ENCODE results near the gene TMEM221.

TMEM221 gene

DNA sequence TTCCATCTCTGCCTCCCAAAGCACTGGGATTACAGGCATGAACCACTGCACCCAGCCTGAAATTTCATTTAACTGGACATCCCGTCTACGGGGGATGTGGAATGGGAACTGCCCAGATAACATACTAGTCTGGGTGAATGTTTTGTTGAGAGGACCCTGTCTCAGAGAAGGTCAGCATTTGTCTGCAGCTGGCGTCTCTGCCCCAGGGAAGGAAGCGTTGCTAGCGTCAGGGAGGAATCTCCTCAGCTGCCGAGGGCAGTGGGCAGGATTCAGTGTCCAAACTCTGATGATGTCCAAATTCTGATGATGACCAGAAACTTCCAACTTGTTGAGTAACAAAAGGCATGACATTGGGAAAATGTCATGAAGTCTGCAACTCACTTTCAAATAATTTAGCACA, 9.1 kb upstream of the TMEM221 start:
- Histone ChIP-seq H4K20me1 (ENCODE audit: insufficient read depth, low read length) (no peaks in the 10 kb centered on the region), H3K4me3 (ENCODE audit: low read depth, low read length, poor library complexity, severe bottlenecking) (no peak overlapping the region), H3K4me2 (ENCODE audit: low read length) (no peak overlapping the region), H2AFZ (ENCODE audit: low read length) (no peak overlapping the region), H3K9ac (ENCODE audit: low read length) (no peak overlapping the region), H3K27ac (ENCODE audit: low read depth, low read length, poor library complexity, severe bottlenecking) (no peak overlapping the region), H3K79me2 (ENCODE audit: insufficient read depth, low read length) (no peaks in the 10 kb centered on the region), H3K36me3 (ENCODE audit: insufficient read depth, low read length) (no peaks in the 10 kb centered on the region), H3K27me3 (ENCODE audit: insufficient read depth, low read length) (peaks cover 7% of the 10 kb centered on the region; the same call in 1 of the 2 replicates), H3K4me1 (ENCODE audit: insufficient read depth, low read length, severe bottlenecking) (peaks cover 4% of the 10 kb centered on the region), H3F3A (ENCODE audit: insufficient read depth, low read length) (no peaks in the 10 kb centered on the region), H3K9me2 (ENCODE audit: low read depth, low read length) (no peaks in the 10 kb centered on the region), H3K9me3 (ENCODE audit: low read length) (no peaks in the 10 kb centered on the region)
- TF ChIP-seq EZH2 (IDR thresholded peaks at IDR 0.05; ENCODE audit: borderline replicate concordance, low read length) = no peak
- TF ChIP-seq, protein P1, sequence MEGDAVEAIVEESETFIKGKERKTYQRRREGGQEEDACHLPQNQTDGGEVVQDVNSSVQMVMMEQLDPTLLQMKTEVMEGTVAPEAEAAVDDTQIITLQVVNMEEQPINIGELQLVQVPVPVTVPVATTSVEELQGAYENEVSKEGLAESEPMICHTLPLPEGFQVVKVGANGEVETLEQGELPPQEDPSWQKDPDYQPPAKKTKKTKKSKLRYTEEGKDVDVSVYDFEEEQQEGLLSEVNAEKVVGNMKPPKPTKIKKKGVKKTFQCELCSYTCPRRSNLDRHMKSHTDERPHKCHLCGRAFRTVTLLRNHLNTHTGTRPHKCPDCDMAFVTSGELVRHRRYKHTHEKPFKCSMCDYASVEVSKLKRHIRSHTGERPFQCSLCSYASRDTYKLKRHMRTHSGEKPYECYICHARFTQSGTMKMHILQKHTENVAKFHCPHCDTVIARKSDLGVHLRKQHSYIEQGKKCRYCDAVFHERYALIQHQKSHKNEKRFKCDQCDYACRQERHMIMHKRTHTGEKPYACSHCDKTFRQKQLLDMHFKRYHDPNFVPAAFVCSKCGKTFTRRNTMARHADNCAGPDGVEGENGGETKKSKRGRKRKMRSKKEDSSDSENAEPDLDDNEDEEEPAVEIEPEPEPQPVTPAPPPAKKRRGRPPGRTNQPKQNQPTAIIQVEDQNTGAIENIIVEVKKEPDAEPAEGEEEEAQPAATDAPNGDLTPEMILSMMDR (IDR thresholded peaks at IDR 0.05; ENCODE audit: low read length) = no peak

DNA sequence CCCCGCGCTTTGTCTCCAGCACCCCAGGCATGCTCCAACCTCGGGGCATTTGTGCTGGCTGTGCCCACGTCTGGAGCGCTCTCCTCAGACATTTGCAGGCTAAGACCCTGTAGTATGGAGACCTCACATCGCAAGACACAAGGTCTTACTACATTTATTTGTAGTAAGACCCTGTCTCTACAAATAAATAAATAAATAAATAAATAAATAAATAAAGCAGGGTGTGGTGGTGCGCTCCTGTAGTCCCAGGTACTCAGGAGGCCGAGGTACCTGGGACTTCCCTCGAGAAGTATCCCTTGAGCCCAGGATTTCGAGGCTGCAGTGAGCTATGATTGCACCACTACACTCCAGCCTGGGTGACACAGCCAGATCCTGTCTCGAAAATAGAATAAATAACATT, 7.7 kb upstream of the TMEM221 start:
- Histone ChIP-seq H3K27me3 (ENCODE audit: insufficient read depth, low read length) (peaks cover 7% of the 10 kb centered on the region; the same call in 1 of the 2 replicates), H3K9ac (ENCODE audit: low read length) (no peak overlapping the region), H3K4me2 (ENCODE audit: low read length) (no peak overlapping the region), H3K9me2 (ENCODE audit: low read depth, low read length) (no peaks in the 10 kb centered on the region), H3K36me3 (ENCODE audit: insufficient read depth, low read length) (no peaks in the 10 kb centered on the region), H3K27ac (ENCODE audit: low read depth, low read length, poor library complexity, severe bottlenecking) (no peak overlapping the region), H2AFZ (ENCODE audit: low read length) (no peak overlapping the region), H3F3A (ENCODE audit: insufficient read depth, low read length) (no peaks in the 10 kb centered on the region), H3K9me3 (ENCODE audit: low read length) (no peaks in the 10 kb centered on the region), H4K20me1 (ENCODE audit: insufficient read depth, low read length) (no peaks in the 10 kb centered on the region), H3K4me1 (ENCODE audit: insufficient read depth, low read length, severe bottlenecking) (peaks cover 4% of the 10 kb centered on the region), H3K4me3 (ENCODE audit: low read depth, low read length, poor library complexity, severe bottlenecking) (no peak overlapping the region), H3K79me2 (ENCODE audit: insufficient read depth, low read length) (no peaks in the 10 kb centered on the region)
- TF ChIP-seq, protein P1 (IDR thresholded peaks at IDR 0.05; ENCODE audit: low read length) = no peak
- TF ChIP-seq EZH2 (IDR thresholded peaks at IDR 0.05; ENCODE audit: borderline replicate concordance, low read length) = no peak

DNA sequence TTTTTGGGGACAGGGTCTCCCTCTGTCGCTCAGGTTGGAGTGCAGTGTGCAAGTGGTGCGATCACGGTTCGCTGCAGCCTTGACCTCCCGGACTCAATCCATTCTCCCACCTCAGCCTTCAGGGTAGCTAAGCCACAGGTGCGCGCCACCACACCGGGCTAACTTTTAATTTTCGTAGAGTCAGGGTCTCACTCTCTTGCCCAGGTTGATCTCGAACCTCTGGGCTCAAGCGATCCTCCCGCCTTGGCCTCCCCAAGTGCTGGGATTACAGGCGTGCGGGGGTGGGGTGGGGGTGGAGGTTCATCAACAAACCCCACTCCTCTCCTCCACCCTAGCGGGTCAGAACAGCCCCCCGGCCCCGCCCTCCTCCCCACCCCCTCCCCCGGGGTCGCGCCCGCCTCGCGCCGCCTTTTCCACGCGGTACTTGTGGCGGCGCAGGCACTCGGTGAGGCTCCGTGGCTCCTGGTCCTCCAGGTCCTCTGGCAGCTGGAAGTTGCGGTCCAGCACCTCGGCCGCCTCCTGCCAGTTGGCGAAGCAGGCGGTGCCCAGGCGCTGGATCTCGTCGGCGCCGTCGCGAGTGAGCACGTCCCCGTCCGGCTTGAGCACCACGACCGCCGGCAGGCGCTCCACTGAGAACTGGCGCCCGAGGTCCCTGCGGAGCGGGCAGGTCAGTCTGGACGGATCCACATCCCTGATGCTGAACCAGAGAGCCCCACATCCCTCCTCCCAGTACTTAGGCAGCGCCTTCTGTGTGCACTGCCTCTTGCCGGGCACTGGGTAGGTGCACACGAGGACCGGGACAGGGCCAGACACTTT, 7.0 kb upstream of the TMEM221 start:
- H4K20me1 ChIP-seq (ENCODE audit: insufficient read depth, low read length) = no peaks in the 10 kb centered on the region
- H3F3A ChIP-seq (ENCODE audit: insufficient read depth, low read length) = no peaks in the 10 kb centered on the region
- H3K36me3 ChIP-seq (ENCODE audit: insufficient read depth, low read length) = no peaks in the 10 kb centered on the region
- H3K9me2 ChIP-seq (ENCODE audit: low read depth, low read length) = no peaks in the 10 kb centered on the region
- H3K79me2 ChIP-seq (ENCODE audit: insufficient read depth, low read length) = no peaks in the 10 kb centered on the region
- H3K4me3 ChIP-seq (ENCODE audit: low read depth, low read length, poor library complexity, severe bottlenecking) = no peak overlapping the region
- H3K9ac ChIP-seq (ENCODE audit: low read length) = no peak overlapping the region
- no peaks in the 10 kb centered on the region for H3K9me3 ChIP-seq (ENCODE audit: low read length)
- no peak for TF ChIP-seq EZH2 (IDR thresholded peaks at IDR 0.05; ENCODE audit: borderline replicate concordance, low read length)
- TF ChIP-seq, protein P1 (IDR thresholded peaks at IDR 0.05; ENCODE audit: low read length) = no peak
- H3K4me1 ChIP-seq (ENCODE audit: insufficient read depth, low read length, severe bottlenecking) = peaks cover 4% of the 10 kb centered on the region
- H3K27ac ChIP-seq (ENCODE audit: low read depth, low read length, poor library complexity, severe bottlenecking) = no peak overlapping the region
- no peak overlapping the region for H3K4me2 ChIP-seq (ENCODE audit: low read length)
- peaks cover 4% of the 10 kb centered on the region; the same call in 1 of the 2 replicates for H3K27me3 ChIP-seq (ENCODE audit: insufficient read depth, low read length)
- H2AFZ ChIP-seq (ENCODE audit: low read length) = no peak overlapping the region

Measured in OCI-LY1 (cell line).